ENCODE measurements around the gene SH3BGR. TPM values are rescaled to one million over a fixed set of nuclear protein-coding genes. Genes with fewer than 3 reads are reported as not detected.

The SH3BGR gene
- total RNA-seq, 1 donor from 2014 or later = 2.2 TPM

DNA sequence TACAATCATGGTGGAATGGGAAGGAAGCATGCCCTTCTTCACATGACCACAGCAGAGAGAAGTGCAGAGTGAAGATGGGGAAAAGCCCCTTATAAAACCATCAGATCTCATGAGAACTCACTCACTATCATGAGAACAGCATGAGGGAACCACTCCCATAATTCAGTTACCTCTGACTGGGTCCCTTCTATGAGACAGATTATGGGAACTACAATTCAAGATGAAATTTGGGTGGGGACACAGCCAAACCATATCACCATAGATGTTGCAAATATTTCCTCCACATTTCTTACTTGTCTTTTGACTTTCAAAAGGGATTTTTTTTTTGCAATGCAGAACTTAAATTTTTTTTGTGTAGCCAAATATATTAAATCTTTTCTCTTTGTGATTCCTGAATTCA lies 14.8 kb downstream of the SH3BGR start:
- Mint-ChIP-seq H3K27ac (no peak overlapping the region), H3K4me3 (no peak overlapping the region), H3K4me1 (ENCODE audit: unreplicated experiment) (no peaks in the 10 kb centered on the region), H3K27me3 (no peaks in the 10 kb centered on the region), H3K9me3 (no peaks in the 10 kb centered on the region), H3K36me3 (no peaks in the 10 kb centered on the region)
- DNase-seq (ENCODE audit: extremely low spot score, unreplicated experiment) = no peak
- TF ChIP-seq, protein P1, sequence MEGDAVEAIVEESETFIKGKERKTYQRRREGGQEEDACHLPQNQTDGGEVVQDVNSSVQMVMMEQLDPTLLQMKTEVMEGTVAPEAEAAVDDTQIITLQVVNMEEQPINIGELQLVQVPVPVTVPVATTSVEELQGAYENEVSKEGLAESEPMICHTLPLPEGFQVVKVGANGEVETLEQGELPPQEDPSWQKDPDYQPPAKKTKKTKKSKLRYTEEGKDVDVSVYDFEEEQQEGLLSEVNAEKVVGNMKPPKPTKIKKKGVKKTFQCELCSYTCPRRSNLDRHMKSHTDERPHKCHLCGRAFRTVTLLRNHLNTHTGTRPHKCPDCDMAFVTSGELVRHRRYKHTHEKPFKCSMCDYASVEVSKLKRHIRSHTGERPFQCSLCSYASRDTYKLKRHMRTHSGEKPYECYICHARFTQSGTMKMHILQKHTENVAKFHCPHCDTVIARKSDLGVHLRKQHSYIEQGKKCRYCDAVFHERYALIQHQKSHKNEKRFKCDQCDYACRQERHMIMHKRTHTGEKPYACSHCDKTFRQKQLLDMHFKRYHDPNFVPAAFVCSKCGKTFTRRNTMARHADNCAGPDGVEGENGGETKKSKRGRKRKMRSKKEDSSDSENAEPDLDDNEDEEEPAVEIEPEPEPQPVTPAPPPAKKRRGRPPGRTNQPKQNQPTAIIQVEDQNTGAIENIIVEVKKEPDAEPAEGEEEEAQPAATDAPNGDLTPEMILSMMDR (conservative IDR thresholded peaks at IDR 0.05) = no peak

DNA sequence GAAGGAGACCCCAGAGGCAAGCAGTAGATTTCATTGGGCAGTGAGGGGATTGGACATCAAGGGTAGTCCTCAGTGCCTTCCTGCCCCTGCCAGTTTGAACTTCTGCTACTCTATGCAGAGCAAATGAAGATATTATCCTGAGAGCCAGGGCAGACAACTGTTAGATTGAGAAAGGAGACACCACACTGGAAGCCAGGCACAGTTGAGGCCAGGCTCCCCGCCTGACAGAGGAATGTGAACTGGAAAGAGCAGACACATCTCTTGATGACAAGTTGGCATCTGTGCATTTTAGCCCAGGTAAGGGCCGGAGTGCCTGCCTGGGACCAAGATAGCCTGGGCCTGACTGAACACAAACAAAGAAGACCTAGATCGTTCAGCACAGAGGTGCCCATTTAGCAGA lies 16.0 kb downstream of the SH3BGR start:
- Mint-ChIP-seq H3K4me1 (ENCODE audit: unreplicated experiment) (no peaks in the 10 kb centered on the region), H3K27me3 (no peaks in the 10 kb centered on the region), H3K27ac (peak overlapping the region; percentile 57), H3K4me3 (no peak overlapping the region), H3K9me3 (no peaks in the 10 kb centered on the region), H3K36me3 (no peaks in the 10 kb centered on the region)
- no peak for DNase-seq (ENCODE audit: extremely low spot score, unreplicated experiment)
- TF ChIP-seq, protein P1 (conservative IDR thresholded peaks at IDR 0.05) = no peak

DNA sequence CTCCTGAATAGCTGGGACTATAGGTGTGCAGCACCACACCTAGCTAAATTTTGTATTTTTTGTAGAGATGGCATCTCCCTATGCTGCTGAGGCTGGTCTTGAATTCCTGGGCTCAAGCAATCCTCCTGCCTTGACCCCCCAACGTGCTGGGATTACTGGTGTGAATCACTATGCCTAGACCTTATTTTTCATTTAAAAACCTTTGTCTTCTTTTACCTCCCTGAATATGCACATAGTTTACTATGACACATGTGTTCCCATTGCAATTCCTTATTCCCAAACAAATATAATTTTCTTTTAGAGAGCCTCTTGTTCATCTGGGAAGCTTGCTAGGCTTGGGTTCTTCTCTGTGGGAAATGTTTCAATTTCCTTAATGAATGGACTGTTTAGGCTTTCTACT lies 16.8 kb downstream of the SH3BGR start:
- Mint-ChIP-seq H3K27ac (no peak overlapping the region), H3K9me3 (no peaks in the 10 kb centered on the region), H3K36me3 (no peaks in the 10 kb centered on the region), H3K4me1 (ENCODE audit: unreplicated experiment) (no peaks in the 10 kb centered on the region), H3K27me3 (no peaks in the 10 kb centered on the region), H3K4me3 (no peak overlapping the region)
- TF ChIP-seq, protein P1 (conservative IDR thresholded peaks at IDR 0.05) = no peak
- DNase-seq (ENCODE audit: extremely low spot score, unreplicated experiment) = no peak

DNA sequence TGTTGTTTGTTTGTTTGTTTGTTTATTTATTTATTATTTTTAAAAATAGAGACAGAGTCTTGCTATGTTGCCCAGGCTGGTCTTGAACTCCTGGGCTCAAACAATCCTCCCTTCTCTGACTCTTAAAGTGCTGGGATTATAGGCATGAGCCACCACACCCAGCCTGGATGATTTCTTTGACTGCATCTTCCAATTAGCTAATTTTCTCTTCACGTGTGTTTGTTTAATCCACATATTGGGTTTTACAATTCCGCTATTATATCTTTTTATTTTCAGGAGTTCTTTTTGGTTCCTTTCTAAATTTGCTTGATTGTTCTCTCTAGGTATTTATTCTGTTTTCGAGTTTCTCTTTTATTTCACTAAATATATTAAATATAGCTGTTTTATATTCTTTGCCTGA lies 19.8 kb downstream of the SH3BGR start:
- H3K4me1 Mint-ChIP-seq (ENCODE audit: unreplicated experiment) = no peaks in the 10 kb centered on the region
- no peaks in the 10 kb centered on the region for H3K27me3 Mint-ChIP-seq
- H3K9me3 Mint-ChIP-seq = no peaks in the 10 kb centered on the region
- TF ChIP-seq, protein P1 (conservative IDR thresholded peaks at IDR 0.05) = no peak
- no peak overlapping the region for H3K4me3 Mint-ChIP-seq
- no peaks in the 10 kb centered on the region for H3K36me3 Mint-ChIP-seq
- H3K27ac Mint-ChIP-seq = no peak overlapping the region
- DNase-seq (ENCODE audit: extremely low spot score, unreplicated experiment) = no peak

DNA sequence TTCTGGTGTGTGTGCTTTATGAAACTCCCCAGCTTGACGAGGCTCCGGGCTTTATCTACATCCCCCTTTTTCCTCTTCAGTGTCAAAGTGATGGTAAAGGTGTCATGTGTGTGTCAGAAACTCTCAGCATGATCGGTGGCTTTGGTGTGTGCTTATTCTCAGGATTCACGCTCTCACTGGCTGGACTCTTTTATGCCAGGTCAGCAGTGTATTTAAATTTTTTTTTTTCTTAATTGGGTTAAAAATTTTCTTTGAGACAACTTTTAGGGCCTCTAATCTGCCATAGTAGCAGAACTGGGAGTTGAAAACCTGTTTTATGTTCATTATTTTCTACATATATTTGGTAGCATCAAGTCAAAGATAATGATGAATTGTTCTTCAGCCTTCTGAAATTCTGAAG lies 21.0 kb downstream of the SH3BGR start:
- no peaks in the 10 kb centered on the region for H3K27me3 Mint-ChIP-seq
- no peaks in the 10 kb centered on the region for H3K36me3 Mint-ChIP-seq
- no peaks in the 10 kb centered on the region for H3K9me3 Mint-ChIP-seq
- TF ChIP-seq, protein P1 (conservative IDR thresholded peaks at IDR 0.05) = no peak
- H3K27ac Mint-ChIP-seq = no peak overlapping the region
- no peaks in the 10 kb centered on the region for H3K4me1 Mint-ChIP-seq (ENCODE audit: unreplicated experiment)
- DNase-seq (ENCODE audit: extremely low spot score, unreplicated experiment) = no peak
- H3K4me3 Mint-ChIP-seq = no peak overlapping the region

DNA sequence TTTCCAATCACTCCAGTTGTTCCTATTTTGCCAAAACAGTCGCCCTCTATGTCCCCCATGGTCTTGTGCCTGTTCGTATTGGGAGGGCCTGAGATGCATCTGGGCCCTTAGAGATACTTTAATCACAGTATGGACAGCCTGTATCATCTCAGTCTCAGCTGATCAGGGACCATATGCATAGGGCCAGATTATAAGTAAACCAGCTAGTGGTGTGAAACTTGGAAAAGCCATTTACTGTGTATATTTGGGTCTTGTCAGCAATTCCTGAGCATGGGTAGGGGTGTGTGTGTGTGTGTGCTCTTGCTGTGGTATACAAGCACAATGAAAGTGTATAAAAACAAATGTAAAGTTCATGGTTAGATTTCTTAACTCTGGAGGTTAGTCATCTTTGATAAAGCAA lies 22.8 kb downstream of the SH3BGR start:
- no peak for DNase-seq (ENCODE audit: extremely low spot score, unreplicated experiment)
- H3K9me3 Mint-ChIP-seq = no peaks in the 10 kb centered on the region
- H3K4me3 Mint-ChIP-seq = no peak overlapping the region
- H3K27ac Mint-ChIP-seq = no peak overlapping the region
- H3K36me3 Mint-ChIP-seq = no peaks in the 10 kb centered on the region
- H3K27me3 Mint-ChIP-seq = no peaks in the 10 kb centered on the region
- no peaks in the 10 kb centered on the region for H3K4me1 Mint-ChIP-seq (ENCODE audit: unreplicated experiment)
- TF ChIP-seq, protein P1 (conservative IDR thresholded peaks at IDR 0.05) = no peak
